ENCODE results near the gene KTN1.

Gene KTN1

DNA sequence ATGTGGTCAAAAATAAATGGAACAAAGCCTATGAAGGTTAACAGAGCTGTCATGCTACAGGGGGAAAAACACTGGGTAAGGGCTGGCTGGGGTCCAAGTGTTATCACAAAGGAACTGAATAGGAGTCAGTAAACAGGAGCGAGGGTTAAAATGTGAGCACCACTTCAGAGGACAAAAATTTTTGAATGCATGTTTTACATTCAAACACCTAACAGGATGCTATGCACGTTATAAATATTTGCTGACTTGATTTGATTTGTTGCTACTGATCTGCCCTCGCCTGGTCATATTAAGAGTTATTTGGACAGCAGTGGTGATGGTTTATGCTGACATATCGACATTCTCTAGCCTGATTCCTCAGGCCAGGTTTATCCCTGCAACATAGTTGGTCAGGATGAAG is 7.4 kb upstream of the KTN1 start:
- peak; percentile 35 to 65 for DNase-seq

GRCh38 chr14:55574988-55575387 is 5.0 kb upstream of the KTN1 start:
- DNase-seq, result no peak

- DNase-seq, result no peak
Observed at GRCh38 chr14:55577229-55577628, 2.8 kb upstream of the KTN1 start.

- peak; percentile 9 to 13 for DNase-seq
Observed at GRCh38 chr14:55578511-55578910, 1.5 kb upstream of the KTN1 start.

DNA sequence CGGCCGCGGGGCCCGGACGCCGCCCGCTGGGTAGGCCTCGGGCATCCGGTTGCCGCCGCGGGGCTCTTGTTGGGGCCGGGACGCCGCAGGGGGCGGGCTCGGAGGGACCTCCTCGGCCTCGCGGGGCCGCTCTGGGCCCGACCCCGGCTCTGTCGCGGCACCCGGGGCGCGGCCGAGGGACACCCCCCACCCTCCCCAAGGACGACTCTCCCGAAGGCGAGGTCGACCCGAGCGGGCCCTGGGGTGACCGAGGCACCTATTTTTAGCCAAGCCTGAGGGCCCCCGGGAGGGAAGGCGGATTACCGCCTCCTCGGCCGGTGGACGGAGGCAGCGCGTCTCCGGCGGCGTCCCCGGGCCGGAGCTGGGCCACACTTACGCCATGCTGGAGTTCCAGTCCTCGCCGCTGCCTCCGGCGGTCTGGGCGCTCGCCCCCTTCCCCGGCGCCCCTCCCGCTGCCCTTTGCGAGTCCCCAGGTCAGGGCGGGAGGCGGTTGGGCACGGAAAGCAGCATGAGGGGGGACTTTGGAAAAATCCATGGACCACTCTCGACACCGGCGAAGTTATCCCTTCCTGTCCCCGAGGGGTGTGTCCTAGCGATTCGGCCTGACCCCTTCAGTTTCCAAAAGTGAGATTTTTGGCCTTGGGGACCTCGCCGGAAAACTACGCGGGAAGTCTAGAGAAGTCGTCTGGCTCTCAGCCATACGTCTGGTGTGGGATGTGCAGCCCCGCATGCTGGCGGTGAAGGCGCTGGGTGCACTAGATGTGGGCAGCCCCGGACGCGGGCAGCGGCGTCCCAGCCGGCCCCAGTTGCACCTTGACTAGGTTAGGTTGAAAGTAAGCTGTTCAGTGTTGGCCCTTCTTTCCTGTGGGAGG is 699 bp downstream of the KTN1 start:
- DNase-seq, result peak; percentile 35 to 58

GRCh38 chr14:55581342-55581771 is 1.4 kb downstream of the KTN1 start:
- DNase-seq, result no peak

GRCh38 chr14:55582746-55583145 is 2.7 kb downstream of the KTN1 start:
- no peak for DNase-seq

DNA sequence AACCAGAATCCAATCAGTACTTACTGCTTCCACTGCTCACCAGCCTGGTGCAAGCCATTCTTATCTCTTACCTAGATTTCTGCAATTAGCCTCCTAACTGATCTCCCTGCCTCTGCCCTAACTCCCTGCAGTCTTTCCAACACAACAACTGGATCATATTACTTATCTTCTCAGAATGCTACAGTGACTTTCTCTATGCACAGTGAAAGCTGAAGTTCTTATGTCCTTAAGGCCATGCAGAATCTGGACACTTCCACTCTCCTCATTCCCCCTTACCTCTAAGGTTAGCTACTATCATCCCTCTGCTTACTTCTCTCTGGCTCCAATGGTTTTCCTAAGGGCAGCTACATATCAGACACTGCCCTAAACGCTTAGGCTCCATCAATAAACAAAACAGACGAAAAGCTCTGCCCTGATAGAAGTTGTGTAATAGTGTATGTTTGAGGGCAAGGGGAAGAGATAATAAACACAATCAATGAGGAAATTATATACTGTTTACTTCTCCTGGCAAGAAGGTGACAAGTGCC is 4.0 kb downstream of the KTN1 start:
- DNase-seq, result no peak

DNA sequence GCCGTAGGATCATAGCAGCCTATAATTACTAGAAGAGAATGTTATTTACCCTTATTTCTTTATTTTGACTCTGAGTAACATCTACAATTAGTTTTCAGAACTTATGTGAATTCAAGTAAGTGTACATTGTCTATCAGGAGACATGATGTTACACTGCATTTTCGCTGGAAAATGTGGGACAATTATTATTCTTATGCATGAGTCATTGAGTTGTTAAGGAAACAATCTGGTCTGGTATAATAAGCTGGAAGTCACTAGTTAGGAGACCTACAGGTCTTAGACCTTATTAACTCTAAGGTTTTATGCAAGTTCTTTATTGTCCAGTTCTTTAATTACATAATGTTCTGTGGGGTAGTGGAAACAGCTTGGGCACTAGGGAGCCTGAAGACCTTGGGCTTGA is 5.8 kb downstream of the KTN1 start:
- DNase-seq, result no peak

DNA sequence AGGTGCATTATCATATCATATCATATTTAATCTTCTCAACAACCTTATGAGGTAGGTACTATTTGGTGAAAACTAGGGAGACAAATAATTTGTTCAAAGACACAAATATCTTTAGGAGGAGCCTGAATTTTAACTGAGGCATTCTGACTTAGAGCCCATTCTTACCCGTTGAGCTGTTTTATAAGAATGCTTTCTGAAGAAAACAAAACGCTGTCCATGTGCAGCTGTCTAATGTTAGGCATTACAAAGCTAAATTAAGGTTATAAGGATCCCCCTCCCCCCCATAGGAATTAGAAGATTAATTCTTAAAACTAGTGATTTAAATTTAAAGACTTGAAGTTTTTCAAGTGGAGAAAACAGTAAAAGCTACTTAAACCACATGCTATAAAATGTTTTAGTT is 6.4 kb downstream of the KTN1 start:
- DNase-seq, result no peak

GRCh38 chr14:55587847-55588246 is 7.8 kb downstream of the KTN1 start:
- no peak for DNase-seq

DNA sequence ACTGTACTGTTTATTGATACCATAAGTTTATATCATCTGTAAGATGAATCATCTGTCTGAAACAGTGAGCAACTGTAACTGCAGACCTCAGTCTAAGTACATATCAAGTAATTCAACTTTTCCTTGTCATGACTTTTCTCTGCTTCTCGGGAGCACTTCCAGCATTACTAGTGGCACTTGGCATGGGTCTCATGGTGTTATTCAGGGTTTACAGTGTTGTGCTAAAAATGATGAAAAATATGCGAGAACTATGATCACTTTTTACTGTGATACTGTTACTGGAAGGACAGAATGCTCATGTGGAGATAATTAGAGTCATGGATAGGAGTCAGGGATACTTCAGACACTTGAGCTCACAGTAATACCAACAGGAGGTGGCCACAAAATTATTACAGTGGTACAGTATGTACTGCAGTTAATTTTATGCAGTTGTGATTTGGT is 8.3 kb downstream of the KTN1 start:
- DNase-seq, result no peak

DNA sequence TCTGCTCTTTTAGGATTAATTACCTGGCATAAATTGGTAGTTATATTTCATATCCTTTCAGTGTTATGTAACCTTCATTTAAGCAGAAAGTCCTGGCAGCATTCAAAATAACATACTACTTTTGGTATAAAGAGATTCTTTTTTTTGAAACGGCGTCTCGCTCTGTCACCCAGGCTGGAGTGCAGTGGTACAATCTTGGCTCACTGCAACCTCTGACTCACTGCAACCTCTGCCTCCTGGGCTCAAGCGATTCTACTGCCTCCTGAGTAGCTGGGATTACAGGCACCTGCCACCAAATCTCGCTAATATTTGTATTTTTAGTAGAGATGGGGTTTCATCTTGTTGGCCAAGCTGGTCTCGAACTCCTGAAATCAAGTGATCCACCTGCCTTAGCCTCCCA is 9.2 kb downstream of the KTN1 start:
- no peak for DNase-seq

DNA sequence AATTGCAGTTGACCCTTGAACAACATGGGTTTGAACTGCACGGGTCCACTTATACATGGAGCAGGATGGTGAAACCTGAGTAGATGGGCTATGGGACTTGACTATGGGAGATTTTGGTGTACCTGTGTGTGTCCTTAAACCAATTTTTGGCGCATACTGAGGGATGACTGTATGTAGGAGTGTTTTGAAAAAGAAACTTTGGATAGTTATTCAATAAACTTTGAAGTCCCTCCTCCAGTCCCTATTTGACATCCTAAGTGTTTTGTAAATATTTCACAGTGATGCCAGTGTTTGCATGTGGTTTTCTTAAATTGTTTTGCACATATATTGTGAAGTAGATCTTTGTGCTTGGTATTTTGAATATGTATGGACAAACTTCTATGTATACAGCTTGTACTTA is 12.4 kb downstream of the KTN1 start:
- DNase-seq, result no peak

GRCh38 chr14:55593698-55594097 is 13.7 kb downstream of the KTN1 start:
- DNase-seq, result no peak

- DNase-seq, result peak; percentile 82 to 83
Observed at GRCh38 chr14:55599250-55599879, 19.4 kb downstream of the KTN1 start.

GRCh38 chr14:55600784-55601561 is 21.0 kb downstream of the KTN1 start:
- no peak for DNase-seq

DNA sequence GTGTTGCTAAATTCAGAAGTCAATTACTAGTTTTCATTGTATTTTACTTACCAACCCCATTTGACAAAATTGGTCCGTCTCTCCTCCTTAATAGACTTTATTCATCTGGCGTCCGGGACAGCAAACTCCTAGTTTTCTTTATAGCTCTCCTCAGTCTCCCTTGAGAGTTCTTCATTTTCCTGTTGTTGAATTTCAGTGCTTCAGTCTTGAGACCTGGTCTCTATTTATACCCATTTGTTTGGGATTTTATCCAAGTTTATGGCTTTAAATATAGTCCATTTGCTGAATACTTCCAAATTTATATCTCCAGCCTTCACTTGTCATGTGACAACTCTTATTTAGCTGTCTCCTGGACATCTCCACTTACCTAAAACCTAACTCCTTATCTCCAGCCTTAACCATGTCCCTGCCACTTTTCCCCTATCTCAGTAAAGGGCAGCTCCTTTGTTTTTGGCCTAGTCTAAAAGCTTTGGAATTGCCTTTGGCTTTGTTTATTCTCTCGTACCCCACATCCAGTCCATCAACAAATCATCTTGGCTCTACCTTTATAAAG is 23.5 kb downstream of the KTN1 start:
- DNase-seq, result no peak

GRCh38 chr14:55604488-55604887 is 24.5 kb downstream of the KTN1 start:
- no peak for DNase-seq

GRCh38 chr14:55604900-55605418 is 25.0 kb downstream of the KTN1 start:
- no peak for DNase-seq

- no peak for DNase-seq
Observed at GRCh38 chr14:55605793-55606192, 25.8 kb downstream of the KTN1 start.

- DNase-seq, result no peak
Observed at GRCh38 chr14:55607386-55607785, 27.4 kb downstream of the KTN1 start.

GRCh38 chr14:55609681-55610080 is 29.7 kb downstream of the KTN1 start:
- no peak for DNase-seq
